Esophagus (tissue), 2 donors: ENCODE data around the gene MRPL40. TPM values are rescaled to one million over a fixed set of nuclear protein-coding genes. Genes with fewer than 3 reads are reported as not detected.

Experiments used
- H3K27ac ChIP-seq, 2 donors: one replicate each; pipeline ENCODE4 v1.5.1; 2013; ENCODE audit warnings: low read depth in 2 of 2, mild to moderate bottlenecking in 2 of 2, inconsistent platforms in 1 of 2, low read length in 1 of 2, moderate library complexity in 1 of 2
- H3K27me3 ChIP-seq, 2 donors: one replicate each; pipeline ENCODE4 v1.6.1; 2013; ENCODE audit warnings: low read length in 2 of 2, control low read depth in 1 of 2, mild to moderate bottlenecking in 1 of 2; ENCODE audit not compliant: insufficient read depth in 2 of 2, control insufficient read depth in 1 of 2
- H3K36me3 ChIP-seq, 2 donors: one replicate each; pipeline ENCODE4 v1.6.1; 2013; ENCODE audit warnings: low read length in 1 of 2; ENCODE audit not compliant: control insufficient read depth in 2 of 2, insufficient read depth in 2 of 2
- H3K4me1 ChIP-seq, 2 donors: one replicate each; pipeline ENCODE4 v1.6.1; 2013; ENCODE audit warnings: low read length in 1 of 2; ENCODE audit not compliant: control insufficient read depth in 2 of 2, insufficient read depth in 2 of 2
- H3K4me3 ChIP-seq, 2 donors: one replicate each; pipeline ENCODE4 v1.5.1; 2013; ENCODE audit warnings: low read length in 2 of 2, mild to moderate bottlenecking in 2 of 2, low read depth in 1 of 2, moderate library complexity in 1 of 2
- H3K9me3 ChIP-seq, 2 donors: one replicate each; pipeline ENCODE4 v1.6.1; 2013; ENCODE audit warnings: mild to moderate bottlenecking in 2 of 2, low read depth in 1 of 2, low read length in 1 of 2, moderate library complexity in 1 of 2; ENCODE audit not compliant: control insufficient read depth in 2 of 2, insufficient read depth in 1 of 2
- WGBS, 2 donors: extraction: QIAGEN DNeasy Blood & Tissue Kit; methylation state at CpG; one replicate each; pipeline ENCODE4 v1.1.7; 2013; 5-methylcytosine and 5-hydroxymethylcytosine counted together
- polyA plus RNA-seq, 2 donors: library from polyadenylated mRNA; stranded (reverse); fragments of 200-250 nt; gene quantifications; one replicate each; pipeline ENCODE4 v1.2.3, GENCODE V29; 2013
- donor health status: healthy with polysubstance abuse.
- donor health status: Bipolar disorder and iron deficiency.

MRPL40 gene
- 10 to 100 TPM; 27.9 to 46.2 TPM for polyA plus RNA-seq

DNA sequence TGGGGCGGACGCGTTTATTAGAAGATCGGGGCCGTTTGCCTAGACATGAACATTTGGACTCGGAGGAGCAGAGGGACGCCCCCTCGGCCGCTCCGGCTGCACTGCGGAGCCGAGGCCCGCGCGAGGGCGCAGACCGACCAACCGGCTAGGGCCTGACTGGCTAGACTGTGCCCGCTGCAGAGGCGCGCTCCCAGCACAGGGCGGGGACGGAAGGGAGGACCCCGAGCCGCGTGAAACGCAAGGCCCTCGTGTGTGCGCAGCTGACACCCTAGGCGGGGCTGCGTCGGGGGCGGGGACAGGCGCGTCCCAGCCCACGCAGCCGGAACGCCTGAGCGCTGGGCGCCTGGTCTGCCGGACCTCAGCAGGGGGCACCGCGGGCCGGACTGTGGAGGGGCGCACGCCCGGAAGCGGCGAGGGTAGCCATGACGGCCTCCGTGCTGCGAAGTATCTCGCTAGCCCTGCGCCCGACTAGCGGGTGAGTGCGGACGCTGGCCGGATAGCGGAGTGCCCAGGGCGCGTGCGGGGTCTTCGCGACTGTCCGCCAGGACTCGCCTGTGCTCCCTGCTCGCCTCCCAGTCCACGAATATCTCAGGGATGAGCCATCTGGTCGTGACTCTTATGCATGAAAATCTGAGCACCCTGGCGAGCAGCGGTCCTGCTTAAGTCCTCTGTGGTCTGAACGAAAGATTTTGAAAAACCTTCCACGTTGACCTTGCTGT lies at the start of gene MRPL40:
MRPL40 (plus strand) TSS at position 413 of the 719 bp plus-strand sequence; CDS start at position 423, 10 bp downstream.
- peaks cover 0 to 9% of the 10 kb centered on the region in 2 donors for H3K36me3 ChIP-seq
- no peaks in the 10 kb centered on the region for H3K9me3 ChIP-seq
- peak within 1 kb of the TSS; percentile 91 to 95 for H3K4me3 ChIP-seq
- peak within 1 kb of the TSS; percentile 95 to 97 for H3K27ac ChIP-seq
- no peaks in the 10 kb centered on the region for H3K27me3 ChIP-seq
- H3K4me1 ChIP-seq: peaks cover 5 to 10% of the 10 kb centered on the region in 2 donors
- WGBS, 2 donors: 0% methylated on average over 67 to 74 of the region's 74 CpGs

DNA sequence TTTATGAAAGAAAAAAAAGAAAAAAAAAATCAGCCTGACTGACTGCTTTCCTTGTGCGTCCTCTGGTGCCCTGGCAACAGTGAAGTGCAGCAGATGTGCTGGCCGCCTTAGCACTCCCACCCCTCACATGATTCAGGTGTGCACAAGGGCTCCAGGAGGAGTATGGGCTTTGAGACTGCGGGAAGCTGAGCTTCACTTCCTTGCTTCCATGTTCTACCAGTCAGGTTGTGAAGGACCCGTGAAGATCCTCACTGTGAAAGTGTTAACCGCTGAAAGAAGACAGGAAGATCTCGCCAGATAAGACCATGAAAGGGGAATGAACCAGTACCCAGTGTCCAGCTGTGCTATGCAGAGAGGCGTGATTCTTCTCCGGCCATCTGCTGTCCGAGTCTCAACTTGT lies 49.1 kb upstream of the MRPL40 start:
- H3K9me3 ChIP-seq: no peaks in the 10 kb centered on the region
- no peak overlapping the region for H3K27ac ChIP-seq
- peaks cover 25 to 34% of the 10 kb centered on the region in 2 donors for H3K36me3 ChIP-seq
- WGBS, 2 donors: 82 to 85% methylated on average over 9 of the region's 9 CpGs
- H3K4me1 ChIP-seq: no peaks in the 10 kb centered on the region
- H3K4me3 ChIP-seq: no peak overlapping the region
- no peaks in the 10 kb centered on the region for H3K27me3 ChIP-seq

DNA sequence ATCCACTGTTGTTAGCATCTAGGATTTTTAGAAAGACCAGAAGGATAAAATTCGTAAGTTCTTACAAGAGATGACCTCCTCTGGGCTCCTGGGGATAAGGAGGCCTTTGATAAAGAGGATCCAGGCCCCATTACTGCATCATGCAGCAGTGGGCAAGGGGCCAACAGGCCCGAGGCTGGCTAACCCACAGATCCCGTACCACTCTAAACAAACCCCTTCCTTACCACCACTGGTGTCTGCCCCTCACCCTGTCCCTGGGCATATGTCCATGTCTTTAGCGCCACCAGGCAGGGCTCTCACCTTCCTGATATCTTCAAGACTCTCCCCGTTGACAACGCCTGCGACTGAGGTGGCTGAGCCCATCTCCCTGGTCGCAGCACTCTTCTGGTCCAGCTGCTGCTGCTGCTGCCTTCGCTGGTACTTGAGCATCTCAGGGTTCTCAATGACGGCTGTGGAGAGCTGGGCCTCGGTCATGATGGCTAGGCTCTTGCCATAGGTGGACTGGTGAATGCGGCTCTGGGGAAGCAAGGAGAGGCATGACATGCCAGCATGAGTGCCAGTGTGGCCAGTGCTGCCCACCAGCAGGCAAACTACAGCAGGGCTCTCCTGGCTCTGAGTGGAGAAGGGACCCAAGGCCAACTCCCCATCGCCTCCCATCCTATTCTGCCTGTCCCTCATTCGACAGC lies 47.0 kb upstream of the MRPL40 start:
- 94 to 95% methylated on average over 14 of the region's 14 CpGs for WGBS, 2 donors
- Histone ChIP-seq H3K27ac (no peak overlapping the region), H3K36me3 (peaks cover 32 to 39% of the 10 kb centered on the region in 2 donors), H3K4me1 (no peaks in the 10 kb centered on the region), H3K9me3 (no peaks in the 10 kb centered on the region), H3K4me3 (no peak overlapping the region), H3K27me3 (no peaks in the 10 kb centered on the region)

DNA sequence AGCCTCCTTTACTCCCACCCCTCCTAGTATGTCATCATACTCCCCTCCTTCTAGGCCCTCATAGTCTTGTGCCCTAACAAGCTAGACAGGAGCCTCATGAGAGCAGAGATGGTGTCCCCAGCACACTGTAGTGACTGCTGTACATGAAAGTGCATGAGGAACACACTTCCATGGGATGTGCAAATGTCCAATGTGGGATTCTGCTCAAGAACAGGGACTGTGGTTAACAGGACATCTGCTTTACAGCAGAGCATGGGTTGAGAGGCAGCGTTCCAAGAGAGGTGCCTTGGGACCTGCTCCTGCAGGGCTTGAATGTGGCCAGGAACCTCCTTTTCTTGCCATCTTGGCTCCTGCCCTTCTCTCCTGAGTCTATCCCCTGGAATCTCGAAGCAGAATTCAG lies 46.1 kb upstream of the MRPL40 start:
- 93 to 94% methylated on average over 2 of the region's 2 CpGs for WGBS, 2 donors
- Histone ChIP-seq H3K4me3 (no peak overlapping the region), H3K27me3 (no peaks in the 10 kb centered on the region), H3K9me3 (no peaks in the 10 kb centered on the region), H3K36me3 (peaks cover 32 to 41% of the 10 kb centered on the region in 2 donors), H3K4me1 (no peaks in the 10 kb centered on the region), H3K27ac (no peak overlapping the region)

DNA sequence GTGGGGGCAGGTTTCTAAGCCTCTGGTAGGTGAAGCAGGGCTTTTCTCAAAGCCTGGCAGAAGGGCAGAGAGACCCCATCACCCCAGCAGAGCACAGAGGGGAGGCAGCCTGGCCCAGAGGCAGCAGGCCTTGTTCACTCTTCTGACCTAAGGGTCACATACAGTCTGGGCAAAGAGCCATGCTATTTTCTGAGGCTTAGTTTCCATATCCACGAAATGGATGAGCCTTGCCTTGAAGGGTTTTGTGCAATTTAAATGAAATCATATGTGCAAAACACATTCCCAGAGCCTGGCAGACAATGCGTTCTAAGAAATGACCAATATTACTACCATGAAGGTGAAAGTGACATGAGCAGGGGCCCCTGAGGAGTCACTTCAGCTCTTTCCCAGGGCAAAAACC lies 45.3 kb upstream of the MRPL40 start:
- Histone ChIP-seq H3K27me3 (no peaks in the 10 kb centered on the region), H3K27ac (no peak overlapping the region), H3K9me3 (no peaks in the 10 kb centered on the region), H3K4me3 (no peak overlapping the region), H3K36me3 (peaks cover 36 to 44% of the 10 kb centered on the region in 2 donors), H3K4me1 (no peaks in the 10 kb centered on the region)
- WGBS, 2 donors: 72 to 88% methylated on average over 2 of the region's 2 CpGs

DNA sequence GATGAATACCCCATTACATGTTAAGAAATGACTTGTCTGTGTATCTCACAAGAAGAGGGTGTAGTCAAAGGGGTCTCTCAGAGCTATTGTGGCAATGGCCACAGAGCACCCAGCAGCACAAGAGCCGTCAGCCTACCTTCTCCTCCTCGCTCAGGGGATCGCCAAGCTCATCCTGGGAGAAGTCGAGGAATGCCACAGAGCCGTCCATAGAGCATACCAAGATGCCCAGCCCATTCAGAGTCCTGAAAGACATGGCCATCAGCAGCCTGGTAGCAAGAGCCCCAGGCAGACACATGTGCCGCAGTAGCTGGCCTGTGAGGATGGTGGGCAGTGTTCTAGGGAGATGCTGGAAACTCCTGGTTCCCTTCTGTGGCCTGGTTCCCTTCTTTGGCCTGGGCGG lies 44.8 kb upstream of the MRPL40 start:
- Histone ChIP-seq H3K4me1 (no peaks in the 10 kb centered on the region), H3K9me3 (no peaks in the 10 kb centered on the region), H3K27ac (no peak overlapping the region), H3K27me3 (no peaks in the 10 kb centered on the region), H3K4me3 (no peak overlapping the region), H3K36me3 (peaks cover 41 to 43% of the 10 kb centered on the region in 2 donors)
- WGBS, 2 donors: 98% methylated on average over 7 of the region's 7 CpGs

DNA sequence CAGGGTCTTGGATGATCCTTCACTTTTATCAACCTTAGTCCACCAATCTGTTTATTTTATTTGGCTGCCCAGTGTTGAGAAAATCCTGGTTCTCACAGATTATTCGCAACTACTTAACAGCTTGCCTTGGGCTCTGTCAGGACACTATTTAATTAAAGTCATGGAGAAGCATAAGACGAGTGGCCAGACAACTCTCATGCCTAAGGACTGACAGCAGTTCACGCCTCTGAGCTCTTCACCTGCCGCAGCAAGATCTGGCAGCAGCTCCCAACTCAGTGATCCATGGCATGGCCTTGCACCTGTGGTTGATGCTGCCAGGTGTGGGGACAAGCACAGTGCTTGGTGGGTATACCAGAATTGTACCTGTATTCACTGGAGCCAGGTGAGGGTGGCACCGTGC lies 38.6 kb upstream of the MRPL40 start:
- H3K36me3 ChIP-seq: peaks cover 15 to 45% of the 10 kb centered on the region in 2 donors
- no peaks in the 10 kb centered on the region for H3K4me1 ChIP-seq
- no peaks in the 10 kb centered on the region for H3K27me3 ChIP-seq
- H3K4me3 ChIP-seq: no peak overlapping the region
- no peaks in the 10 kb centered on the region for H3K9me3 ChIP-seq
- H3K27ac ChIP-seq: no peak overlapping the region
- WGBS, 2 donors: 86 to 93% methylated on average over 5 of the region's 5 CpGs

DNA sequence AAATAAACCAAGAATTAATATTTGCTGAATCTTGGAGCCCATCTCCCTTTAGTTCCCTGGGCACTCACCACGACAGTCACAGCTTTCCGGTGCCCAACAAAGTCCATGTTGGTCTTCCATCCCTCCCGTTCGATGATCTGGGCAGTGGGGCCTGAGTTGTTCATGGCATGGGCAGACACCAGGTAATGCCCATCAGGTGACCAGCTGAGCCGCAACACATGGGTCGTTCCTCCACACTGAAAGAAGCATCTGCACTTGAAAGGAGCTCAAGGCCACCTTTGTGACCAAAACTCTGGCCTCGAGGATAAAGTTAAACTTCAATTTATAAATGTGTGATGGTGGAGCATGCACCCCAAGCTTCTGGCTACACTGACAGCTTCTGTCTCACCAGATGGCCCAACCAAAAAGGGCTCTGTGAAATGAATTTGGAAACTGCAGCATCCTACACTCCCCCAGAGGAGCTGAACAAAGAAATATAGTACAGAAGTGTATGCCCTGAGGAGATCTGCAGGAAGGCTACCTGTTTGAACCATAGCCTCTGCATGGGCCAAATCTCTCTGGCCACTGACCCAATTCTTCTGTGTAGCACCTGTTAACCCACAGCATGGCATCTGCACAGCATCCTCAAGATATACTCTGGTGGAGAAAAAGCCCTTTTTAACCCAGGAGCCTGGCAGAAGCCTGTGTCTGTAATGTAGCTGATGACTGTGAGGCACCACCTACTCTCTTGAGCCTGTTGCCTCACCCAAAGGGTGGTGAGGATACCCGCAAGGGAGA lies 37.9 kb upstream of the MRPL40 start:
- 95 to 96% methylated on average over 8 of the region's 8 CpGs for WGBS, 2 donors
- peaks cover 12 to 41% of the 10 kb centered on the region in 2 donors for H3K36me3 ChIP-seq
- no peaks in the 10 kb centered on the region for H3K27me3 ChIP-seq

DNA sequence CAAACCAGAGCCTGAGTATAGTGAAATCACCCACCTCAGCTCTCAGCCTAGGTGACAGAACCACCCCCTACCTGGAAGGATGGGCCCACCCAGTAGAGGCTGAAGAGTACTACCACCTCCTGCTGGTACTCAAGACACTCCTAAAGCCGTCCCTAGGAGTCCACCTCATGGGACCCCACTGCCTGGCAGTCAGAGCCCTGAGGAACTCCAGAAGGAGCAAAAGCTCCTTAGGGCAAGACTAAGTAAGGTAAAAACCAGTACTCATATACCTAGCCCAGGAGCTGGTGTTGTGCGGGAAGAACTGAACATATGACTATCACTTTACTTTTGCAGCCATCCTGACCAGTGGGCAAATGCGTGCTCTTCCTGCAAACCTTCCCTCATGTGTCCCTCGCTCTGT lies 37.1 kb upstream of the MRPL40 start:
- no peaks in the 10 kb centered on the region for H3K9me3 ChIP-seq
- no peak overlapping the region for H3K27ac ChIP-seq
- no peak overlapping the region for H3K4me3 ChIP-seq
- no peaks in the 10 kb centered on the region for H3K27me3 ChIP-seq
- H3K4me1 ChIP-seq: no peaks in the 10 kb centered on the region
- peaks cover 12 to 37% of the 10 kb centered on the region in 2 donors for H3K36me3 ChIP-seq
- WGBS, 2 donors: 95 to 97% methylated on average over 4 of the region's 4 CpGs

More for the DNA sequence above, 37.9 kb upstream of the MRPL40 start:
- Histone ChIP-seq H3K4me1 (no peaks in the 10 kb centered on the region), H3K9me3 (no peaks in the 10 kb centered on the region), H3K4me3 (no peak overlapping the region), H3K27ac (no peak overlapping the region)
